Colon (tissue), 2 donors: Measurements from ENCODE around the gene CHRNG.
"Not testable (repeated sequence)": the region's sequence is repeated elsewhere in the genome, so short reads cannot be mapped to it uniquely, and the experiment has no call there.

Experiments
- FAIRE-seq: peaks from 2 replicates; lab custom pipeline; 2012; peaks lifted over from hg19 to GRCh38; lab: Jason Lieb, UNC
- donor health status: control.
- donor health status: control.

CHRNG gene

GRCh38 chr2:232528746-232529460 lies 10.6 kb upstream of the CHRNG start:
- no peak for FAIRE-seq

- no peak for FAIRE-seq
Observed at GRCh38 chr2:232529806-232530547, 9.5 kb upstream of the CHRNG start.

- no peak for FAIRE-seq
Observed at GRCh38 chr2:232530626-232531260, 8.7 kb upstream of the CHRNG start.

- no peak for FAIRE-seq
Observed at GRCh38 chr2:232532419-232532818, 7.1 kb upstream of the CHRNG start.

GRCh38 chr2:232532821-232533220 lies 6.7 kb upstream of the CHRNG start:
- FAIRE-seq = not testable (repeated sequence)

GRCh38 chr2:232533944-232534710 lies 5.4 kb upstream of the CHRNG start:
- FAIRE-seq = no peak

GRCh38 chr2:232534940-232535651 lies 4.4 kb upstream of the CHRNG start:
- no peak for FAIRE-seq

- no peak for FAIRE-seq
Observed at GRCh38 chr2:232535761-232536530, 3.5 kb upstream of the CHRNG start.

GRCh38 chr2:232537079-232537478 lies 2.4 kb upstream of the CHRNG start:
- no peak for FAIRE-seq

- no peak for FAIRE-seq
Observed at GRCh38 chr2:232537499-232537898, 2.0 kb upstream of the CHRNG start.

- no peak for FAIRE-seq
Observed at GRCh38 chr2:232538671-232539070, 821 bp upstream of the CHRNG start.

- FAIRE-seq = no peak
Observed at GRCh38 chr2:232540441-232541041, 1.0 kb downstream of the CHRNG start.

GRCh38 chr2:232541195-232541960 lies 1.9 kb downstream of the CHRNG start:
- FAIRE-seq = no peak

GRCh38 chr2:232541961-232542714 lies 2.6 kb downstream of the CHRNG start:
- FAIRE-seq = no peak

GRCh38 chr2:232542715-232543467 lies 3.4 kb downstream of the CHRNG start:
- no peak for FAIRE-seq

- FAIRE-seq = no peak
Observed at GRCh38 chr2:232543491-232543890, 4.0 kb downstream of the CHRNG start.

- FAIRE-seq = no peak
Observed at GRCh38 chr2:232543928-232544631, 4.6 kb downstream of the CHRNG start.

- no peak for FAIRE-seq
Observed at GRCh38 chr2:232544674-232545073, 5.2 kb downstream of the CHRNG start.
